GM21529 (cell line): ENCODE measurements around the gene CASP12.
A peak's percentile ranks its signal among the peaks of the same experiment; 100 is the strongest.

Experiments
- ATAC-seq: cut with Tn5 transposase; IDR thresholded peaks from one replicate; pipeline ENCODE4 v1.9.1; 2021; ENCODE audit not compliant: unreplicated experiment

CASP12 gene

GRCh38 chr11:104892723-104893511 lies 5.3 kb downstream of the CASP12 start:
- no peak for ATAC-seq

- no peak for ATAC-seq
Observed at GRCh38 chr11:104891135-104891534, 7.1 kb downstream of the CASP12 start.

- ATAC-seq, result no peak
Observed at GRCh38 chr11:104883342-104883741, 14.9 kb downstream of the CASP12 start.

GRCh38 chr11:104881117-104881794 lies 17.0 kb downstream of the CASP12 start:
- peak; percentile 64 for ATAC-seq

- ATAC-seq, result no peak
Observed at GRCh38 chr11:104879514-104880190, 18.6 kb downstream of the CASP12 start.

- ATAC-seq, result peak; percentile 62
Observed at GRCh38 chr11:104876861-104877431, 21.3 kb downstream of the CASP12 start.

- no peak for ATAC-seq
Observed at GRCh38 chr11:104876324-104876723, 21.9 kb downstream of the CASP12 start.

GRCh38 chr11:104873252-104873651 lies 25.0 kb downstream of the CASP12 start:
- no peak for ATAC-seq

- no peak for ATAC-seq
Observed at GRCh38 chr11:104872393-104872792, 25.9 kb downstream of the CASP12 start.

- no peak for ATAC-seq
Observed at GRCh38 chr11:104870910-104871309, 27.4 kb downstream of the CASP12 start.

- ATAC-seq, result no peak
Observed at GRCh38 chr11:104866815-104867214, 31.4 kb downstream of the CASP12 start.

GRCh38 chr11:104858882-104859775 lies 39.1 kb downstream of the CASP12 start:
- ATAC-seq, result peak; percentile 47

- ATAC-seq, result no peak
Observed at GRCh38 chr11:104856607-104857006, 41.7 kb downstream of the CASP12 start.

GRCh38 chr11:104855965-104856364 lies 42.3 kb downstream of the CASP12 start:
- ATAC-seq, result no peak

GRCh38 chr11:104853276-104853675 lies 45.0 kb downstream of the CASP12 start:
- ATAC-seq, result no peak

GRCh38 chr11:104852811-104853210 lies 45.4 kb downstream of the CASP12 start:
- ATAC-seq, result no peak

GRCh38 chr11:104846216-104846615 lies 52.0 kb downstream of the CASP12 start:
- ATAC-seq, result no peak

- ATAC-seq, result no peak
Observed at GRCh38 chr11:104844451-104844850, 53.8 kb downstream of the CASP12 start.

GRCh38 chr11:104843150-104843836 lies 55.0 kb downstream of the CASP12 start:
- ATAC-seq, result no peak

GRCh38 chr11:104841973-104842525 lies 56.2 kb downstream of the CASP12 start:
- no peak for ATAC-seq
